MG63 (cell line): ENCODE results near the gene IER3. TPM values are rescaled to one million over a fixed set of nuclear protein-coding genes. Genes with fewer than 3 reads are reported as not detected.

Source experiments
- DNase-seq: peaks from one replicate; pipeline ENCODE4 v3.0.0-alpha.2; 2020
- H3K27me3 ChIP-seq: fragments of 250-450 bp; sonication (Bioruptor Pico); 2 replicates; pipeline ENCODE4 v1.5.1; 2020; ENCODE audit warnings: mild to moderate bottlenecking, moderate library complexity
- H3K36me3 ChIP-seq: fragments of 250-450 bp; sonication (Bioruptor Pico); 2 replicates; pipeline ENCODE4 v1.5.1; 2020; ENCODE audit warnings: mild to moderate bottlenecking, moderate library complexity
- H3K4me3 ChIP-seq: fragments of 250-450 bp; sonication (Bioruptor Pico); 2 replicates; pipeline ENCODE4 v1.5.1; 2020; ENCODE audit warnings: mild to moderate bottlenecking, moderate library complexity
- H3K9me3 ChIP-seq: fragments of 250-450 bp; sonication (Bioruptor Pico); 2 replicates; pipeline ENCODE4 v1.5.1; 2020; ENCODE audit warnings: mild to moderate bottlenecking, moderate library complexity
- total RNA-seq: library from RNA; depleted of rRNA; stranded (reverse); fragments of >200 nt; shearing (Covaris generic); gene quantifications from 2 replicates; pipeline ENCODE4 v1.2.3, GENCODE V29; 2014; ENCODE audit warnings: low replicate concordance; rRNA removed

IER3 gene
- total RNA-seq, 1 experiment from 2014 or later = 54.6 TPM

GRCh38 chr6:30703011-30703410 lies 41.3 kb downstream of the IER3 start:
- Histone ChIP-seq H3K27me3 (no peaks in the 10 kb centered on the region), H3K36me3 (peaks cover 5% of the 10 kb centered on the region), H3K4me3 (no peak overlapping the region), H3K9me3 (no peaks in the 10 kb centered on the region)
- no peak for DNase-seq

- Histone ChIP-seq H3K4me3 (no peak overlapping the region), H3K36me3 (peaks cover 3% of the 10 kb centered on the region; the same call in 1 of the 2 replicates), H3K9me3 (no peaks in the 10 kb centered on the region), H3K27me3 (no peaks in the 10 kb centered on the region)
- no peak for DNase-seq
These were observed 44.0 kb downstream of the IER3 start for GRCh38 chr6:30700340-30700739.

GRCh38 chr6:30696432-30696831 lies 47.9 kb downstream of the IER3 start:
- H3K27me3 ChIP-seq = no peaks in the 10 kb centered on the region
- H3K36me3 ChIP-seq = peaks cover 3% of the 10 kb centered on the region; the same call in 1 of the 2 replicates
- no peaks in the 10 kb centered on the region for H3K9me3 ChIP-seq
- no peak overlapping the region for H3K4me3 ChIP-seq
- no peak for DNase-seq

Other genes starting within 250 kb of the IER3 start
- 27.3 and 33.6 TPM in 2 replicates for gene GNL1, start 188.1 kb downstream of the IER3 start, total RNA-seq
- 0.64 and 1.2 TPM in 2 replicates for gene PRR3, start 187.3 kb downstream of the IER3 start, total RNA-seq
- gene ABCF1, start 173.1 kb downstream of the IER3 start, total RNA-seq = 19.4 and 26.1 TPM in 2 replicates
- 3.9 and 6.7 TPM in 2 replicates for gene PPP1R10, start 127.3 kb downstream of the IER3 start, total RNA-seq
- 11.9 and 29.9 TPM in 2 replicates for gene MRPS18B, start 126.7 kb downstream of the IER3 start, total RNA-seq
- gene ATAT1, start 117.7 kb downstream of the IER3 start, total RNA-seq = 0.16 TPM in 1 of 2 replicates, not detected in the other
- 1.9 and 3.2 TPM in 2 replicates for gene C6orf136, start 97.4 kb downstream of the IER3 start, total RNA-seq
- gene DHX16, start 71.5 kb downstream of the IER3 start, total RNA-seq = 16.6 and 24.2 TPM in 2 replicates
- gene PPP1R18, start 57.9 kb downstream of the IER3 start, total RNA-seq = 31.1 and 32.0 TPM in 2 replicates
- 0.25 and 3.4 TPM in 2 replicates for gene NRM, start 53.6 kb downstream of the IER3 start, total RNA-seq
- gene MDC1, start 27.3 kb downstream of the IER3 start, total RNA-seq = 5.4 and 10.8 TPM in 2 replicates
- gene TUBB, start 24.2 kb downstream of the IER3 start, total RNA-seq = 241 and 386 TPM in 2 replicates
- 111 and 137 TPM in 2 replicates for gene FLOT1, start 1.9 kb downstream of the IER3 start, total RNA-seq
- 16.7 and 52.0 TPM in 2 replicates for gene DDR1, start 140.0 kb upstream of the IER3 start, total RNA-seq
- 18.8 and 26.4 TPM in 2 replicates for gene GTF2H4, start 163.7 kb upstream of the IER3 start, total RNA-seq
- 10.7 and 23.6 TPM in 2 replicates for gene VARS2, start 169.7 kb upstream of the IER3 start, total RNA-seq
- gene SFTA2, start 187.6 kb upstream of the IER3 start, total RNA-seq = not detected in 2 replicates
- not detected in 2 replicates for gene MUCL3, start 196.4 kb upstream of the IER3 start, total RNA-seq
- not detected in 2 replicates for gene MUC21, start 239.2 kb upstream of the IER3 start, total RNA-seq